ENCODE measurements around the gene CD151. TPM values are rescaled to one million over a fixed set of nuclear protein-coding genes. Genes with fewer than 3 reads are reported as not detected.

CD151 gene
- total RNA-seq, 1 donor from 2014 or later = 486 TPM

DNA sequence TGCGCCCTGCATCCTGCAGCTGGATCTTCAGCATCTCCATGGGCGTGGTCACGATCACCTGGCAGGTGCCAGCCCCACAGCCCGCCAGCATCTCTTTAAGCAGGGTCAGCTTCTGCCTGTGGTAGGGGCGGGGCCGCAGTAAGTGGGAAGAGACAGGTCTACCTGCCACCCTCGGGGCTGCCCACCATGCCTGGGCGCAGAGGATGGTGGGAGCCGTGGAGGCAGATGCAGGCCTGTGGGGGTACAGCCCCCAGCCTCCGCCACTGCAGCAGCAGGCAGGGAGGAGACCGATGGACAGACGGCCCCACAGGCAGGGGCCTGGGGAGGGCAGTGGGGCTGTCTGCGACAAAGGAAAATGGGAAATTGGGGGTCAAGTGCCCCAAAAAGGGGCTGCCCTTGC is 39.9 kb upstream of the CD151 start:
- Histone ChIP-seq H3K4me1 (peaks cover 22% of the 10 kb centered on the region), H3K9me3 (no peaks in the 10 kb centered on the region), H3K27me3 (no peaks in the 10 kb centered on the region), H3K4me3 (no peak overlapping the region), H3K36me3 (peaks cover 7% of the 10 kb centered on the region), H3K27ac (no peak overlapping the region)
- TF ChIP-seq, protein P1, sequence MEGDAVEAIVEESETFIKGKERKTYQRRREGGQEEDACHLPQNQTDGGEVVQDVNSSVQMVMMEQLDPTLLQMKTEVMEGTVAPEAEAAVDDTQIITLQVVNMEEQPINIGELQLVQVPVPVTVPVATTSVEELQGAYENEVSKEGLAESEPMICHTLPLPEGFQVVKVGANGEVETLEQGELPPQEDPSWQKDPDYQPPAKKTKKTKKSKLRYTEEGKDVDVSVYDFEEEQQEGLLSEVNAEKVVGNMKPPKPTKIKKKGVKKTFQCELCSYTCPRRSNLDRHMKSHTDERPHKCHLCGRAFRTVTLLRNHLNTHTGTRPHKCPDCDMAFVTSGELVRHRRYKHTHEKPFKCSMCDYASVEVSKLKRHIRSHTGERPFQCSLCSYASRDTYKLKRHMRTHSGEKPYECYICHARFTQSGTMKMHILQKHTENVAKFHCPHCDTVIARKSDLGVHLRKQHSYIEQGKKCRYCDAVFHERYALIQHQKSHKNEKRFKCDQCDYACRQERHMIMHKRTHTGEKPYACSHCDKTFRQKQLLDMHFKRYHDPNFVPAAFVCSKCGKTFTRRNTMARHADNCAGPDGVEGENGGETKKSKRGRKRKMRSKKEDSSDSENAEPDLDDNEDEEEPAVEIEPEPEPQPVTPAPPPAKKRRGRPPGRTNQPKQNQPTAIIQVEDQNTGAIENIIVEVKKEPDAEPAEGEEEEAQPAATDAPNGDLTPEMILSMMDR (IDR thresholded peaks at IDR 0.05) = no peak
- DNase-seq (no peak), ATAC-seq (no peak)
- intact Hi-C loops (cut with DNase I) = no loop called here

GRCh38 chr11:793556-793955 is 39.2 kb upstream of the CD151 start:
- no peak for ATAC-seq
- TF ChIP-seq, protein P1 (IDR thresholded peaks at IDR 0.05) = no peak
- H3K4me1 ChIP-seq = peaks cover 22% of the 10 kb centered on the region
- H3K27me3 ChIP-seq = no peaks in the 10 kb centered on the region
- no peak overlapping the region for H3K27ac ChIP-seq
- H3K36me3 ChIP-seq = peaks cover 7% of the 10 kb centered on the region
- intact Hi-C loops (cut with DNase I) = no loop called here
- H3K9me3 ChIP-seq = no peaks in the 10 kb centered on the region
- H3K4me3 ChIP-seq = no peak overlapping the region
- no peak for DNase-seq

- DNase-seq = no peak
- TF ChIP-seq, protein P1 (IDR thresholded peaks at IDR 0.05) = no peak
- Histone ChIP-seq H3K27ac (no peak overlapping the region), H3K4me1 (peaks cover 22% of the 10 kb centered on the region), H3K36me3 (peaks cover 7% of the 10 kb centered on the region), H3K4me3 (peak overlapping the region; percentile 87), H3K9me3 (no peaks in the 10 kb centered on the region), H3K27me3 (no peaks in the 10 kb centered on the region)
- intact Hi-C loops (cut with DNase I) = no loop called here
- no peak for ATAC-seq
Measured at GRCh38 chr11:794013-794765, 38.6 kb upstream of the CD151 start.

- no peaks in the 10 kb centered on the region for H3K27me3 ChIP-seq
- H3K36me3 ChIP-seq = peaks cover 7% of the 10 kb centered on the region
- H3K27ac ChIP-seq = peak overlapping the region; percentile 73
- intact Hi-C loops (cut with DNase I) = no loop called here
- DNase-seq = no peak
- peak overlapping the region; percentile 87 for H3K4me3 ChIP-seq
- peak; percentile 8 for ATAC-seq
- peaks cover 22% of the 10 kb centered on the region for H3K4me1 ChIP-seq
- no peaks in the 10 kb centered on the region for H3K9me3 ChIP-seq
- TF ChIP-seq, protein P1 (IDR thresholded peaks at IDR 0.05) = no peak
Measured at GRCh38 chr11:794766-795633, 37.8 kb upstream of the CD151 start.

DNA sequence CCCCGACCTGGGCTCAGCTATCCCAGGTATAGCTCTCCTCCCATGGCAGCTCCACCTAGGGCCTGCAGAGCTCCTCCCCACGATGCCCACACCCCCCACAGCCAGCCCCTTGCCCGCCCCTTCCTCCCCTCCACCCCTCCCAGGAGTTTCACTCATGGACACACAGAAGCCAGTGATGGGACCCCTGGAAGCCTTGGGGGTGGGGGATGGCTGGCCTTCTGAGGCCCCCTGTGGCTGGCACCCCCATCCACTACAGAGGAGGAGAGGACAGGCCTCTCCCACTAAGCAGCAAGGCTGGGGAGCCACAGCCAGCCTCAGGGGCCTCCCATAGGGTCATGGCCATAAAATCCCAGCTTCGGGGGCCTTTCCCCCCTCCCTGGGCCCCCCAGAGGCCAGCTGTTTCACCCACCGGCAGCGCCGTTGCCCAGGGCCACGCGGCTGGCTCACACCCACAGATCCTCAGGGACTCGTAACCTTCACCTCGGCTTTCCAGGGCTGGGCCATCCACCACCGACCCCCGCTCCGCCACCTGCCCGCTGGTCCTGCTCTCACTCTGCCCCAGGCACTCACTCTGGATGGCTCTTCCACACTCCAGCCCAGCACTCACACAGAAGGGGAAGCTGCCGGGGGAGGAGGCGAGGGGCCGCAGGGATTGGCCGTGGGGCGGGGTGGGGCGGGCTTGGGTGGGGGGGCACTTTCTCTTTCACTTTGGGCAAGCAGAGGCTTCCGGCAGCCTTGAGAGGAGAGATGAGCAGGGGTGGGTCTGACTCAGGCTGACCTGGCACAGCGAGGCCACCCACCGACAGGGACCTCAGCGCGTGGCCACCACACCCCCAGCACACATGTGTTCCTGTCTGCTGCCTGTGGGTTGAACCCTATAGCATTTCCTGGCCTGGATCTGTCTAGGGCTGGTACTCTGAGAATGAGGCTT is 36.9 kb upstream of the CD151 start:
- peaks cover 22% of the 10 kb centered on the region for H3K4me1 ChIP-seq
- H3K9me3 ChIP-seq = no peaks in the 10 kb centered on the region
- peaks cover 7% of the 10 kb centered on the region for H3K36me3 ChIP-seq
- peak overlapping the region; percentile 73 for H3K27ac ChIP-seq
- TF ChIP-seq, protein P1 (IDR thresholded peaks at IDR 0.05) = no peak
- peak; percentile 92 for DNase-seq
- no peaks in the 10 kb centered on the region for H3K27me3 ChIP-seq
- ATAC-seq = peak; percentile 75
- intact Hi-C loops (cut with DNase I) = no loop called here
- peak overlapping the region; percentile 87 for H3K4me3 ChIP-seq

Measured in upper lobe of right lung (tissue), 1 donor.